Stimulated activated CD8-positive, alpha-beta memory T cell treated with anti-CD3 and anti-CD28 coated beads, Interleukin-4, amount 100 ng/mL, for 48 hours (primary cell): Measurements from ENCODE around the gene NEK4.
A peak's percentile ranks its signal among the peaks of the same experiment; 100 is the strongest.
"Not testable (repeated sequence)": the region's sequence is repeated elsewhere in the genome, so short reads cannot be mapped to it uniquely, and the experiment has no call there.

Experiments used
- DNase-seq: peaks from one replicate; pipeline ENCODE4 v3.0.0-alpha.2; 2020

Gene NEK4

GRCh38 chr3:52695798-52696671 lies 74.7 kb downstream of the NEK4 start:
- no peak for DNase-seq

- no peak for DNase-seq
Measured at GRCh38 chr3:52694528-52695189, 76.1 kb downstream of the NEK4 start.

- DNase-seq: no peak
Measured at GRCh38 chr3:52693071-52693470, 77.7 kb downstream of the NEK4 start.

GRCh38 chr3:52690560-52690959 lies 80.2 kb downstream of the NEK4 start:
- DNase-seq: no peak

GRCh38 chr3:52689151-52689550 lies 81.6 kb downstream of the NEK4 start:
- no peak for DNase-seq

GRCh38 chr3:52688266-52688665 lies 82.5 kb downstream of the NEK4 start:
- no peak for DNase-seq

- peak; percentile 93 for DNase-seq
Measured at GRCh38 chr3:52685709-52686691, 84.7 kb downstream of the NEK4 start, which contains the start of the genes GNL3 and PBRM1. Gene GNL3 (plus strand): TSS chr3:52686032. CDS start chr3:52686093, 61 bp downstream. Gene PBRM1 (minus strand): TSS chr3:52685913.

- peak; percentile 88 for DNase-seq
Measured at GRCh38 chr3:52685285-52685708, 85.4 kb downstream of the NEK4 start.

- no peak for DNase-seq
Measured at GRCh38 chr3:52684184-52684583, 86.6 kb downstream of the NEK4 start.

GRCh38 chr3:52683611-52684010 lies 87.1 kb downstream of the NEK4 start:
- DNase-seq: no peak

GRCh38 chr3:52682016-52682415 lies 88.7 kb downstream of the NEK4 start:
- peak; percentile 58 for DNase-seq

GRCh38 chr3:52681596-52681995 lies 89.1 kb downstream of the NEK4 start:
- no peak for DNase-seq

GRCh38 chr3:52679811-52680210 lies 90.9 kb downstream of the NEK4 start:
- DNase-seq: no peak

- DNase-seq: no peak
Measured at GRCh38 chr3:52679199-52679538, 91.6 kb downstream of the NEK4 start.

GRCh38 chr3:52678265-52679198 lies 92.2 kb downstream of the NEK4 start:
- DNase-seq: no peak

- DNase-seq: not testable (repeated sequence)
Measured at GRCh38 chr3:52676201-52676600, 94.5 kb downstream of the NEK4 start.

GRCh38 chr3:52671676-52672075 lies 99.1 kb downstream of the NEK4 start:
- no peak for DNase-seq

- peak; percentile 48 for DNase-seq
Measured at GRCh38 chr3:52670621-52671521, 99.9 kb downstream of the NEK4 start.

GRCh38 chr3:52663098-52663497 lies 107.6 kb downstream of the NEK4 start:
- DNase-seq: no peak

GRCh38 chr3:52660046-52660445 lies 110.7 kb downstream of the NEK4 start:
- no peak for DNase-seq
